T-helper 2 cell (primary cell): ENCODE results near the gene REEP5.

Source experiments
- DNase-seq, 5 experiments: peaks; one replicate each; pipeline versions ENCODE4 v3.0.0 to v3.0.0-alpha.2; 2012 to 2022

Gene REEP5

DNA sequence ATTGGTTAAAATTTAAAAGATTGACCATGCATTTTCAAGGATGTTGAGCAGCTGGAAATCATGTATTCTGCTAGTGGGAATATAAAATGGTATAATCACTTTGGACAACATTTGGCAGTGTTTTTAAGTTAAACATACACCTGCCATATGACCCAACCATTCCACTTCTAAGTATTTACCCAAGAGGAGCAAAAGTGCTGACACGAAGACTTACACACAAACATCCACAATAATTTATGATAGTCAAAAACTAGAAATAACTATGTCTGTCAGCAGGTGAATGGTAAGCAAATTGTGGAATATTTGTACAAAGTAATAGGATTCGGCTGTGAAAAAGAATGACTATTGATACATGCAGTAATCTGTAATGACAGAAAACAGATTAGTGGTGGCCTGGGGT lies 91.6 kb downstream of the REEP5 start:
- no peak for DNase-seq
